Tongue (tissue), 2 donors: ENCODE results near the gene OR1N2. TPM values are rescaled to one million over a fixed set of nuclear protein-coding genes. Genes with fewer than 3 reads are reported as not detected.
"Not testable (repeated sequence)": the region's sequence is repeated elsewhere in the genome, so short reads cannot be mapped to it uniquely, and the experiment has no call there.

ENCODE experiments used
- DNase-seq: peaks from one replicate; pipeline ENCODE4 v3.0.0-alpha.2; 2015
- total RNA-seq: library from RNA; depleted of rRNA; stranded (reverse); fragments of >200 nt; gene quantifications from one replicate; pipeline ENCODE4 v1.2.3, GENCODE V29; 2014

OR1N2 gene
- total RNA-seq: not detected

- DNase-seq: no peak
Measured at GRCh38 chr9:122552812-122553211, at the start of gene OR1N2. TSS of gene OR1N2 (plus strand) at chr9:122553112. CDS start at chr9:122553212, 100 bp downstream.

- DNase-seq: no peak
Measured at GRCh38 chr9:122506964-122507363, 45.9 kb upstream of the OR1N2 start.

- no peak for DNase-seq
Measured at GRCh38 chr9:122510502-122510901, 42.4 kb upstream of the OR1N2 start, which contains the start of gene OR1J2. TSS of gene OR1J2 (plus strand) at chr9:122510802. CDS start at chr9:122510802, 0 bp downstream.

GRCh38 chr9:122518226-122518625, 34.7 kb upstream of the OR1N2 start:
- no peak for DNase-seq

- DNase-seq: no peak
Measured at GRCh38 chr9:122518841-122519240, 34.1 kb upstream of the OR1N2 start, which contains the start of gene OR1J4. TSS of gene OR1J4 (plus strand) at chr9:122519141. CDS start at chr9:122519141, 0 bp downstream.

- no peak for DNase-seq
Measured at GRCh38 chr9:122519376-122519775, 33.5 kb upstream of the OR1N2 start.

GRCh38 chr9:122526602-122527001, 26.3 kb upstream of the OR1N2 start:
- no peak for DNase-seq

- DNase-seq: no peak
Measured at GRCh38 chr9:122527193-122527592, 25.7 kb upstream of the OR1N2 start, which contains the start of gene OR1N1. TSS of gene OR1N1 (minus strand) at chr9:122527293. CDS start at chr9:122527293, 0 bp downstream.

- not testable (repeated sequence) for DNase-seq
Measured at GRCh38 chr9:122531157-122531556, 21.8 kb upstream of the OR1N2 start.

GRCh38 chr9:122536134-122536533, 16.8 kb upstream of the OR1N2 start:
- no peak for DNase-seq

GRCh38 chr9:122537066-122537465, 15.8 kb upstream of the OR1N2 start:
- DNase-seq: not testable (repeated sequence)

GRCh38 chr9:122538757-122539156, 14.2 kb upstream of the OR1N2 start:
- no peak for DNase-seq

- DNase-seq: no peak
Measured at GRCh38 chr9:122546196-122546595, 6.7 kb upstream of the OR1N2 start.

- no peak for DNase-seq
Measured at GRCh38 chr9:122551371-122551770, 1.5 kb upstream of the OR1N2 start.

- no peak for DNase-seq
Measured at GRCh38 chr9:122561446-122561845, 8.5 kb downstream of the OR1N2 start.

GRCh38 chr9:122562134-122562760, 9.3 kb downstream of the OR1N2 start:
- no peak for DNase-seq

GRCh38 chr9:122567901-122568300, 15.0 kb downstream of the OR1N2 start:
- no peak for DNase-seq

- no peak for DNase-seq
Measured at GRCh38 chr9:122572456-122572855, 19.5 kb downstream of the OR1N2 start.

- no peak for DNase-seq
Measured at GRCh38 chr9:122579874-122580273, 27.0 kb downstream of the OR1N2 start.

- no peak for DNase-seq
Measured at GRCh38 chr9:122580360-122580759, 27.4 kb downstream of the OR1N2 start.

GRCh38 chr9:122583284-122583683, 30.4 kb downstream of the OR1N2 start, which contains the start of gene OR1L8:
TSS of gene OR1L8 (minus strand) at chr9:122583384. CDS start at chr9:122568477, 14,907 bp downstream.
- DNase-seq: not testable (repeated sequence)
